DND-41 (cell line): ENCODE measurements around the gene RFXAP.

Experiments
- EZH2 ChIP-seq: IDR thresholded peaks from 3 replicates; pipeline ENCODE4 v1.6.1; 2012; ENCODE audit warnings: borderline replicate concordance, low read depth, mild to moderate bottlenecking, moderate library complexity, low read length, inconsistent platforms; ENCODE audit not compliant: severe bottlenecking
- TF ChIP-seq, protein P1 (sequence below): IDR thresholded peaks from 2 replicates; pipeline ENCODE4 v1.5.1; 2012; ENCODE audit warnings: borderline replicate concordance, low read length, moderate library complexity, mild to moderate bottlenecking; ENCODE audit not compliant: poor library complexity, severe bottlenecking; ENCODE audit errors: extremely low read depth

DNA sequence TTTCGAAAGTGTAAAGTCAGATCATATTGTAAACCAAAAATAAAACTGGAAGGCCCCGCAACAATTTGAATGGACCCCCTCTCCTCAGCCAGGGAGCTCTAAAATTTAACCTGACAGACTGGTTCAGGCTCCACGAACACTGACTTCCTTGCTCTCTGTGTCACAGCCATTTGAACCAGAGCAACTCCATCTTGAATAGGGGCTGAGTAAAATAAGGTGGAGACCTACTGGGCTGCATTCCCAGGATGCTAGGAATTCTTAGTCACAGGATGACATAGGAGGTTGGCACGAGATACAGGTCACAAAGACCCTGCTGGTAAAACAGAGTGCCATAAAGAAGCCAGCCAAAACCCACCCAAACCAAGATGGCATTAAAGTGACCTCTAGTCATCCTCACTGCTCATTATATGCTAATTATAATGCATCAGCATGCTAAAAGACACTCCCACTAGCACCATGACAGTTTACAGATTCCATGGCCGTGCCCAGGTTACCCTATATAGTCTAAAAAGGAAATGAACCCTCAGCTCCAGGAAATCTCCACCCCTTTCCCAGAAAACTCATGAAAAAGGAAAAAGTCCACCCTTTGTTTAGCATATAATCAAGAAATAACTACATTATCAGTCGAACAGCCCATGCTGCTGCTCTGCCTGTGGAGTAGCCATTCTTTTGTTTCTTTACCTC lies 43.1 kb downstream of the RFXAP start:
- TF ChIP-seq, protein P1, sequence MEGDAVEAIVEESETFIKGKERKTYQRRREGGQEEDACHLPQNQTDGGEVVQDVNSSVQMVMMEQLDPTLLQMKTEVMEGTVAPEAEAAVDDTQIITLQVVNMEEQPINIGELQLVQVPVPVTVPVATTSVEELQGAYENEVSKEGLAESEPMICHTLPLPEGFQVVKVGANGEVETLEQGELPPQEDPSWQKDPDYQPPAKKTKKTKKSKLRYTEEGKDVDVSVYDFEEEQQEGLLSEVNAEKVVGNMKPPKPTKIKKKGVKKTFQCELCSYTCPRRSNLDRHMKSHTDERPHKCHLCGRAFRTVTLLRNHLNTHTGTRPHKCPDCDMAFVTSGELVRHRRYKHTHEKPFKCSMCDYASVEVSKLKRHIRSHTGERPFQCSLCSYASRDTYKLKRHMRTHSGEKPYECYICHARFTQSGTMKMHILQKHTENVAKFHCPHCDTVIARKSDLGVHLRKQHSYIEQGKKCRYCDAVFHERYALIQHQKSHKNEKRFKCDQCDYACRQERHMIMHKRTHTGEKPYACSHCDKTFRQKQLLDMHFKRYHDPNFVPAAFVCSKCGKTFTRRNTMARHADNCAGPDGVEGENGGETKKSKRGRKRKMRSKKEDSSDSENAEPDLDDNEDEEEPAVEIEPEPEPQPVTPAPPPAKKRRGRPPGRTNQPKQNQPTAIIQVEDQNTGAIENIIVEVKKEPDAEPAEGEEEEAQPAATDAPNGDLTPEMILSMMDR: no peak
- TF ChIP-seq EZH2: no peak
